Renal cortical epithelial cell (primary cell): Measurements from ENCODE around the gene ZNHIT1. TPM values are rescaled to one million over a fixed set of nuclear protein-coding genes. Genes with fewer than 3 reads are reported as not detected.

ENCODE experiments used
- DNase-seq: peaks from one replicate; pipeline ENCODE4 v3.0.0-alpha.2; 2011; ENCODE audit warnings: low read depth
- total RNA-seq: library from RNA; depleted of rRNA; stranded (reverse); fragments of >200 nt; gene quantifications from 2 replicates; pipeline ENCODE4 v1.2.3, GENCODE V29; 2014

Gene ZNHIT1
- total RNA-seq, 1 donor from 2014 or later: 51.5 TPM

GRCh38 chr7:101218236-101219125, 516 bp downstream of the ZNHIT1 start:
- DNase-seq: peak; percentile 22

GRCh38 chr7:101220295-101220694, 2.3 kb downstream of the ZNHIT1 start:
- DNase-seq: no peak

- DNase-seq: no peak
Measured at GRCh38 chr7:101222275-101222830, 4.4 kb downstream of the ZNHIT1 start.

GRCh38 chr7:101223528-101223927, 5.6 kb downstream of the ZNHIT1 start:
- no peak for DNase-seq

- no peak for DNase-seq
Measured at GRCh38 chr7:101225650-101226049, 7.7 kb downstream of the ZNHIT1 start.

GRCh38 chr7:101226721-101227120, 8.8 kb downstream of the ZNHIT1 start:
- DNase-seq: no peak

- DNase-seq: no peak
Measured at GRCh38 chr7:101231644-101232043, 13.7 kb downstream of the ZNHIT1 start.

- DNase-seq: no peak
Measured at GRCh38 chr7:101232141-101232850, 14.3 kb downstream of the ZNHIT1 start.

GRCh38 chr7:101233907-101234547, 16.1 kb downstream of the ZNHIT1 start:
- DNase-seq: no peak

- no peak for DNase-seq
Measured at GRCh38 chr7:101234636-101235035, 16.7 kb downstream of the ZNHIT1 start.

- no peak for DNase-seq
Measured at GRCh38 chr7:101235050-101235449, 17.1 kb downstream of the ZNHIT1 start.

- no peak for DNase-seq
Measured at GRCh38 chr7:101235522-101235921, 17.6 kb downstream of the ZNHIT1 start.

GRCh38 chr7:101236292-101236835, 18.4 kb downstream of the ZNHIT1 start:
- DNase-seq: no peak

- no peak for DNase-seq
Measured at GRCh38 chr7:101237206-101238067, 19.5 kb downstream of the ZNHIT1 start, which contains the start of gene CLDN15. Gene CLDN15, minus strand, starts transcription at chr7:101237802. Its CDS starts 221 bp downstream, at chr7:101237581.

GRCh38 chr7:101238226-101239182, 20.5 kb downstream of the ZNHIT1 start:
- DNase-seq: no peak

GRCh38 chr7:101239191-101239950, 21.4 kb downstream of the ZNHIT1 start:
- no peak for DNase-seq

- no peak for DNase-seq
Measured at GRCh38 chr7:101239951-101240220, 21.9 kb downstream of the ZNHIT1 start.

GRCh38 chr7:101240226-101241014, 22.5 kb downstream of the ZNHIT1 start:
- no peak for DNase-seq
